ENCODE data around the gene CDK5R2.

CDK5R2 gene

GRCh38 chr2:218995561-218995960 lies 36.1 kb downstream of the CDK5R2 start:
- no peak for TF ChIP-seq CTCF (IDR thresholded peaks at IDR 0.05; ENCODE audit: insufficient read depth, low read depth, low read length, missing control alignments)
- H3K4me3 ChIP-seq (ENCODE audit: low read depth, low read length): no peak overlapping the region
- DNase-seq (ENCODE audit: low read depth): no peak

GRCh38 chr2:218995972-218996711 lies 36.7 kb downstream of the CDK5R2 start:
- no peak overlapping the region for H3K4me3 ChIP-seq (ENCODE audit: low read depth, low read length)
- DNase-seq (ENCODE audit: low read depth): peak; percentile 65
- TF ChIP-seq CTCF (IDR thresholded peaks at IDR 0.05; ENCODE audit: insufficient read depth, low read depth, low read length, missing control alignments): peak; percentile 90

- DNase-seq (ENCODE audit: low read depth): no peak
- H3K4me3 ChIP-seq (ENCODE audit: low read depth, low read length): no peak overlapping the region
- no peak for TF ChIP-seq CTCF (IDR thresholded peaks at IDR 0.05; ENCODE audit: insufficient read depth, low read depth, low read length, missing control alignments)
Observed at GRCh38 chr2:218996937-218997336, 37.5 kb downstream of the CDK5R2 start.

GRCh38 chr2:218997731-218998130 lies 38.3 kb downstream of the CDK5R2 start:
- DNase-seq (ENCODE audit: low read depth): no peak
- no peak for TF ChIP-seq CTCF (IDR thresholded peaks at IDR 0.05; ENCODE audit: insufficient read depth, low read depth, low read length, missing control alignments)
- no peak overlapping the region for H3K4me3 ChIP-seq (ENCODE audit: low read depth, low read length)

GRCh38 chr2:218998414-218999002 lies 39.0 kb downstream of the CDK5R2 start:
- TF ChIP-seq CTCF (IDR thresholded peaks at IDR 0.05; ENCODE audit: insufficient read depth, low read depth, low read length, missing control alignments): no peak
- no peak for DNase-seq (ENCODE audit: low read depth)
- H3K4me3 ChIP-seq (ENCODE audit: low read depth, low read length): no peak overlapping the region

GRCh38 chr2:218999021-218999880 lies 39.8 kb downstream of the CDK5R2 start:
- no peak overlapping the region for H3K4me3 ChIP-seq (ENCODE audit: low read depth, low read length)
- DNase-seq (ENCODE audit: low read depth): no peak
- no peak for TF ChIP-seq CTCF (IDR thresholded peaks at IDR 0.05; ENCODE audit: insufficient read depth, low read depth, low read length, missing control alignments)
